Vagina (tissue), 2 donors: ENCODE results near the gene ZNF555.

Experiments used
- CTCF ChIP-seq, 3 experiments: fragments of 450-650 bp in 2 of 3; fragments of 200-600 bp in 1 of 3; sonication (generic) in 1 of 3; IDR thresholded peaks; one replicate each; pipeline ENCODE4 v1.5.1; 2017 to 2019; ENCODE audit warnings: antibody characterized with exemption in 3 of 3, mild to moderate bottlenecking in 2 of 3, moderate library complexity in 2 of 3
- POLR2A ChIP-seq, 2 donors: fragments of 450-650 bp; IDR thresholded peaks; one replicate each; pipeline ENCODE4 v1.6.1; 2017; ENCODE audit warnings: antibody characterized with exemption in 2 of 2, mild to moderate bottlenecking in 2 of 2, moderate library complexity in 2 of 2

- TF ChIP-seq CTCF (IDR thresholded peaks at IDR 0.05) (no peak), POLR2A (IDR thresholded peaks at IDR 0.05) (no peak)
Observed at GRCh38 chr19:2858864-2859263, 17.6 kb downstream of the ZNF555 start.
